VCaP (cell line): Measurements from ENCODE around the gene GAA.
A peak's percentile ranks its signal among the peaks of the same experiment; 100 is the strongest.

Experiments used
- H3K27ac ChIP-seq: fragments of 450-650 bp; 2 replicates; pipeline ENCODE4 v1.5.1; 2017
- CTCF ChIP-seq: fragments of 450-650 bp; conservative IDR thresholded peaks from 2 replicates; pipeline ENCODE4 v1.5.1; 2017; ENCODE audit warnings: mild to moderate bottlenecking, moderate library complexity

Gene GAA

GRCh38 chr17:80130992-80131391, 29.6 kb downstream of the GAA start:
- TF ChIP-seq CTCF, result no peak
- peak overlapping the region; percentile 90 for H3K27ac ChIP-seq

- no peak for TF ChIP-seq CTCF
- peak overlapping the region; percentile 90 for H3K27ac ChIP-seq
Measured at GRCh38 chr17:80132906-80133625, 31.7 kb downstream of the GAA start.

GRCh38 chr17:80133626-80133970, 32.2 kb downstream of the GAA start:
- no peak for TF ChIP-seq CTCF
- peak overlapping the region; percentile 90 for H3K27ac ChIP-seq

GRCh38 chr17:80137131-80137530, 35.8 kb downstream of the GAA start:
- TF ChIP-seq CTCF, result no peak

GRCh38 chr17:80138856-80139426, 37.6 kb downstream of the GAA start:
- TF ChIP-seq CTCF, result no peak
- H3K27ac ChIP-seq, result no peak overlapping the region

More at GRCh38 chr17:80137131-80137530, 35.8 kb downstream of the GAA start:
- H3K27ac ChIP-seq, result no peak overlapping the region

GRCh38 chr17:80141463-80142165, 40.2 kb downstream of the GAA start:
- no peak for TF ChIP-seq CTCF
- H3K27ac ChIP-seq, result peak overlapping the region; percentile 25; the same call in 1 of the 2 replicates

GRCh38 chr17:80142929-80143328, 41.5 kb downstream of the GAA start:
- H3K27ac ChIP-seq, result peak overlapping the region; percentile 25; the same call in 1 of the 2 replicates
- no peak for TF ChIP-seq CTCF
